Measurements from ENCODE around the gene DCTN2.

DNA sequence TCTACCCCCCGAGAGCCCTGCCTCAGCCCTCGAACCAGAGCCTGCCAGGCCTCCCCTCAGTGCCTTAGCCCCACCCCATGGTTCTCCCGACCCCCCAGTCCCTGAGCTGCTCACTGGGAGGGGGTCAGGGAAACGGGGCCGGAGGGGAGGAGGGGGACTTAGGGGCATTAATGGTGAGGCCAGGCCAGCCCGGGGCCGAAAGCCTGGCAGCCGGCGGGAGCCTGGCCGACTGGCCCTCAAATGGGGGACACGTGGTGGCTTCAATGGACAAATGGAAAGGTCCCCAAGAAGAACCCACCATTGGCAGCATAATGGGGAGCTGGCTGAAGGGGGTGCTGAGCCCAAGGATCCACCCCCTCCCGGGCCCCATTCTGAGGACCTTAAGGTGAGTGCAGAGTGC is 18.8 kb downstream of the DCTN2 start:
- TF ChIP-seq POLR2A (IDR thresholded peaks at IDR 0.05; ENCODE audit: low read depth, low read length) (no peak), POLR2AphosphoS5 (IDR thresholded peaks at IDR 0.05; ENCODE audit: insufficient read depth, low read depth, low read length) (no peak), JUN (IDR thresholded peaks at IDR 0.05; ENCODE audit: borderline replicate concordance, insufficient read depth, insufficient read length, low read depth) (no peak), EZH2 (IDR thresholded peaks at IDR 0.05; ENCODE audit: borderline replicate concordance, low read depth, low read length, severe bottlenecking) (no peak), MYC (IDR thresholded peaks at IDR 0.05; ENCODE audit: low read depth, low read length) (no peak), GATA2 (IDR thresholded peaks at IDR 0.05; ENCODE audit: insufficient read depth, insufficient read length, low read depth, low read length) (no peak)
- TF ChIP-seq, protein P1, sequence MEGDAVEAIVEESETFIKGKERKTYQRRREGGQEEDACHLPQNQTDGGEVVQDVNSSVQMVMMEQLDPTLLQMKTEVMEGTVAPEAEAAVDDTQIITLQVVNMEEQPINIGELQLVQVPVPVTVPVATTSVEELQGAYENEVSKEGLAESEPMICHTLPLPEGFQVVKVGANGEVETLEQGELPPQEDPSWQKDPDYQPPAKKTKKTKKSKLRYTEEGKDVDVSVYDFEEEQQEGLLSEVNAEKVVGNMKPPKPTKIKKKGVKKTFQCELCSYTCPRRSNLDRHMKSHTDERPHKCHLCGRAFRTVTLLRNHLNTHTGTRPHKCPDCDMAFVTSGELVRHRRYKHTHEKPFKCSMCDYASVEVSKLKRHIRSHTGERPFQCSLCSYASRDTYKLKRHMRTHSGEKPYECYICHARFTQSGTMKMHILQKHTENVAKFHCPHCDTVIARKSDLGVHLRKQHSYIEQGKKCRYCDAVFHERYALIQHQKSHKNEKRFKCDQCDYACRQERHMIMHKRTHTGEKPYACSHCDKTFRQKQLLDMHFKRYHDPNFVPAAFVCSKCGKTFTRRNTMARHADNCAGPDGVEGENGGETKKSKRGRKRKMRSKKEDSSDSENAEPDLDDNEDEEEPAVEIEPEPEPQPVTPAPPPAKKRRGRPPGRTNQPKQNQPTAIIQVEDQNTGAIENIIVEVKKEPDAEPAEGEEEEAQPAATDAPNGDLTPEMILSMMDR (IDR thresholded peaks at IDR 0.05; ENCODE audit: extremely low read depth in 1 of 2, insufficient read depth in 1 of 2, low read depth in 1 of 2, low read length in 2 of 2), result no peak
- TF ChIP-seq, protein P2, sequence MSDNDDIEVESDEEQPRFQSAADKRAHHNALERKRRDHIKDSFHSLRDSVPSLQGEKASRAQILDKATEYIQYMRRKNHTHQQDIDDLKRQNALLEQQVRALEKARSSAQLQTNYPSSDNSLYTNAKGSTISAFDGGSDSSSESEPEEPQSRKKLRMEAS (IDR thresholded peaks at IDR 0.05; ENCODE audit: insufficient read depth, insufficient read length), result no peak

All from endothelial cell of umbilical vein (primary cell).